HAP-1 (cell line): ENCODE data around the gene LCN10.
"Not testable (repeated sequence)": the region's sequence is repeated elsewhere in the genome, so short reads cannot be mapped to it uniquely, and the experiment has no call there.

Source experiments
- DNase-seq, 2 experiments: peaks; one replicate each; pipeline ENCODE4 v3.0.0-alpha.2; 2016 to 2020; ENCODE audit warnings: low spot score in 2 of 2
- H3K27me3 ChIP-seq: fragments of 250-450 bp; sonication (Bioruptor Pico); 2 replicates; pipeline ENCODE4 v1.5.1; 2020; ENCODE audit warnings: low read depth, mild to moderate bottlenecking, moderate library complexity
- H3K36me3 ChIP-seq: fragments of 250-450 bp; sonication (Bioruptor Pico); replicated peaks from 2 replicates; pipeline ENCODE4 v1.5.1; 2020; ENCODE audit warnings: mild to moderate bottlenecking
- H3K4me1 ChIP-seq: fragments of 250-450 bp; sonication (Bioruptor Pico); 2 replicates; pipeline ENCODE4 v1.5.1; 2020; ENCODE audit warnings: mild to moderate bottlenecking
- H3K4me3 ChIP-seq: fragments of 250-450 bp; sonication (Bioruptor Pico); 2 replicates; pipeline ENCODE4 v1.5.1; 2020; ENCODE audit warnings: mild to moderate bottlenecking, moderate library complexity
- H3K9me3 ChIP-seq: fragments of 250-450 bp; sonication (Bioruptor Pico); 2 replicates; pipeline ENCODE4 v1.5.1; 2020; ENCODE audit warnings: mild to moderate bottlenecking, moderate library complexity
- in situ Hi-C: fragments of 300-500 bp; cut with MboI; formaldehyde crosslinking; loops from 3 replicates; pipeline ENCODE4 v1.14.3; 2020; ENCODE audit warnings: low sequenced_read_pairs, inconsistent platforms, mixed read lengths

The LCN10 gene

DNA sequence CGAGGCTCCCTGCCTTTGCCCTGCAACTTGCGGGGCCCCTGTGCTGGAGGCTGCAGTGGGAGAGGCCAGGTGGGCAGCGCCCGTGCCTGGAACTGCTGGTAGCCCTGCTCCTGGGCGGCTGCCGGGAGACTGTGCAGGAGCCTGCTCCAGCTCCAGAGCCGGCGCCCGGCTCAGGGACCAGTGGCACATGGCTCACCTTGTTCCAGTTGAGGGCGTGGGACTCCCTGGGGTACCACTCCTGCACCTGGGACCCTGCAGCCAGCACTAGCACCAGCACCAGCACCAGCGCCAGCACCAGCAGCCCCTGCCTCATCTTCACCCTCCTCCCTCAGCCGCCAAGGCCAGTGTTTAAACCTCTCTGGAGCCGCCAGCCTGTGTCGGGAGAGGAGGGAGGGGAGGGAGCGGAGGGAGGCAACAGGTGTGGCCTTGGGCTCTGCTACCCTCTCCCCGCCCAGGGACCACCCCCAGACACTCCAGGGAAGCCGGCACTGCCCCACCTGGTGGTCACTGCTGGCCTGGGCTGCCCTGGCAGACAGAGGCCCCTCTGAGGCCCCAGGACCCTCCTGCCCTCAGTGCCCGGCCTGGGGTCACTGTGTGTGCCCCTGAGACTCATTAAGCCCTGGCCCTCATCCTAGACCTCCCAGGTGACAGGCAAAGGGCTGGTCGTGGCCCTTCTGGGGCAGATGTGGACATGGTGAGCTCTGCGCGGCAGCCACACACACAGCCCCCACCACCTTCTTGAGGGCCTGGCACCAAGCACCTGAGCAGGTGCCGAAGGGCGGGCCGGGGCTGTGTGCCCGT is at the start of gene LCN10:
Gene LCN10 (minus strand): TSS at position 350 of the 801 bp plus-strand sequence. CDS start 37 bp downstream, at position 313.
- H3K27me3 ChIP-seq: peaks cover 16% of the 10 kb centered on the region
- no peak within 1 kb of the TSS for H3K4me3 ChIP-seq
- no peaks in the 10 kb centered on the region for H3K9me3 ChIP-seq
- H3K36me3 ChIP-seq: no peaks in the 10 kb centered on the region
- in situ Hi-C loops: no loop called here
- H3K4me1 ChIP-seq: no peaks in the 10 kb centered on the region
- DNase-seq: peak in 1 of 2 experiments; percentile 56

DNA sequence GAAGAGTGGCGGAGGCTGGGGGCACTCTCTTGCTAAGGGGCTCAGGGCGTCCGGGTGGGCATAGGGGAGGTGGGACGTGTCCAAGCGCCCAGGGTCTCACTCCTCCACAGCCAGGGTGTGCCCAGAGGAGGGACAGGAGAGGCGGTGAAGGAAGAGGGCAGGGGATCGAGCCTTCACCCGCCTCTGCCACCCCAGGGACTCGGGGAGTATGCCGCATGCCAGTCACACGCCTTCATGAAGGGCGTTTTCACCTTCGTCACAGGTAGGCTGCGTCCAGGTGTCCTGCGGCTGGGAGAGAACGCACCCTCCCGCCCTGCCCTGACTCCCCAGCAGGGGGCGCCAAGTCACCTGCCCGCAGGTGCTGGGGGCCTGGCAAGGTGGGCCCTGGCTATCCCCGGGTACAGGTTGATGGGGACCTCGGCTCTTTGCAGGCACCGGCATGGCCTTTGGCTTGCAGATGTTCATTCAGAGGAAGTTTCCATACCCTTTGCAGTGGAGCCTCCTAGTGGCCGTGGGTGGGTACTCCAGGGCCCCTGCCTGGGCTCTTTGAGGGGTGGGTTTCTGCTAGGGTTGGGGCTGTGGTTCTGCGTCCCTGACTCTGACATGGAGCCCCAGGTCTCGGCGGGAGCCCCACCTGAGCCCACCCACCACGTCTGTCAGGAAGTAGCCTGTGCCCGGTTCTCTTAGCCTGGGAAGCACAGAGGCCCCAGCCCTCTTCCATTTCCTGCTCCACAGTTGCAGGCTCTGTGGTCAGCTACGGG is 49.0 kb upstream of the LCN10 start:
- H3K9me3 ChIP-seq: no peaks in the 10 kb centered on the region
- no peaks in the 10 kb centered on the region for H3K27me3 ChIP-seq
- peaks cover 12% of the 10 kb centered on the region for H3K4me1 ChIP-seq
- no peaks in the 10 kb centered on the region for H3K36me3 ChIP-seq
- H3K4me3 ChIP-seq: peak overlapping the region; percentile 61
- DNase-seq: peak in 1 of 2 experiments; percentile 78
- in situ Hi-C loops: loop anchor here (25.0 kb wide), 1 partner anchor 446 kb away; the partner anchor contains the start of genes CYSRT1, RNF224, SLC34A3 and TUBB4B

DNA sequence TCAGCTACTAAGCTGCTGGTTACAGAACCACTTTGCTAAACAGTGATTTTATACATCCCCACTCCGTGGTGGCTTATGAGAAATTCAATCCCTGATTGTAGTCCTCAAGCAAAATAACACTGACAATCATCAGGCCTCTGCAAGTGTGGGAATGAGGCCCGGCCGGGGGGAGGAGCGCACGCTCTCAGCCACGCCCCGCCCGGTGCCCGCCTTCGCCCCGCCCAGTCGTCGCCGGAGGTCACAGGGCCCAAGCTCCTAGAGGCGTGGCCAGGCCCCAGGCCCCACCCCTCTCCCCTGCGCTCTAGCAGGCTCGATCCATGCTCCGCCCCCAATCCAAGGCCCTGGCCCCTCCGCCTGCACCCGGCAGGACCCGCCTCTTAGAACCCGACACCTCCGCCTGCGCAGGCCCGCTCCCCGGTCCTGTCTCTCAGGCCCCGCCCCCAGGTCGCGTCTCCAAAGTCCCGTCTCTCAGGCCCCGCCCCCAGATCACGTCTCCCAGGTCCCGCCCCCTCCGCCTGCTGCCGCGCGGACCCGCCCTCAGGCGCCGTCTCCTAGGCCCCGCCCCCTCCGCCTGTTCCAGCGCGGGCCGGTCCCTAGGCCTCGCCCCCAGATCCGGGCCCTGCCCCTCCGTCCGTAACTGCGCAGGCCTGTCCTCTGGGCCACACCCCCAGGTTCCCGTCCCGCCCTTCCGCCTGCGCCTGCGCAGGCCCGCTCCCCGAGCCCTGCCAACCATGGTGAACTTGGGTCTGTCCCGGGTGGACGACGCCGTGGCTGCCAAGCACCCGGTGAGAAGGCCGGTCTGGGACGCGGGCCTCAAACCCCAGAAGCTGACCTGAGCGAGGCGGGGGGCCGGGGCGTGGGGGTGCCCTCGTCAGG is 48.1 kb upstream of the LCN10 start, which contains the start of gene TMEM141:
Gene TMEM141 (plus strand): TSS at position 705 of the 876 bp plus-strand sequence. CDS start 27 bp downstream, at position 732.
- peak within 1 kb of the TSS; percentile 61 for H3K4me3 ChIP-seq
- no peaks in the 10 kb centered on the region for H3K9me3 ChIP-seq
- H3K27me3 ChIP-seq: no peaks in the 10 kb centered on the region
- H3K36me3 ChIP-seq: no peaks in the 10 kb centered on the region
- H3K4me1 ChIP-seq: peaks cover 12% of the 10 kb centered on the region
- in situ Hi-C loops: loop anchor here (25.0 kb wide), 1 partner anchor 446 kb away; the partner anchor contains the start of genes CYSRT1, RNF224, SLC34A3 and TUBB4B
- peak; percentile 99 to 100 for DNase-seq

DNA sequence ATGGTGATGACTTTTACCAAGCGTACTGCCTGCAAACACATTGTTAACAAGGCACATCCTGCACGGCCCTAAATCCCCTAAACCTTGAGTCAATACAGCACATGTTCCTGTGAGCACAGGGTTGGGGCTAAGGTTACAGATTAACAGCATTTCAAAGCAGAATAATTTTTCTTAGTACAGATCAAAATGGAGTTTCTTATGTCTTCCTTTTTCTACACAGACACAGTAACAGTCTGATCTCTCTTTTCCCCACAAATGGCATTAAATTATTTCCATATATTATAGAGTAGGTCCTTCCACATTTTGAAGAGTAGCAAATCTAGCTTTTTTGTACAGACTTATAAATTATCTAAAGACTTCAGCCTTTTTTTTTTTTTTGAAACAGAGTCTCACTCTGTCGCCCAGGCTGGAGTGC is 46.8 kb upstream of the LCN10 start:
- Histone ChIP-seq H3K4me3 (no peak overlapping the region), H3K36me3 (no peaks in the 10 kb centered on the region), H3K4me1 (peaks cover 12% of the 10 kb centered on the region), H3K27me3 (no peaks in the 10 kb centered on the region), H3K9me3 (no peaks in the 10 kb centered on the region)
- DNase-seq: no peak
- in situ Hi-C loops: loop anchor here (10.0 to 25.0 kb wide), 2 partner anchors 245 to 448 kb away; partner anchors contain the start of genes CYSRT1, FUT7, RNF224 and SLC34A3

DNA sequence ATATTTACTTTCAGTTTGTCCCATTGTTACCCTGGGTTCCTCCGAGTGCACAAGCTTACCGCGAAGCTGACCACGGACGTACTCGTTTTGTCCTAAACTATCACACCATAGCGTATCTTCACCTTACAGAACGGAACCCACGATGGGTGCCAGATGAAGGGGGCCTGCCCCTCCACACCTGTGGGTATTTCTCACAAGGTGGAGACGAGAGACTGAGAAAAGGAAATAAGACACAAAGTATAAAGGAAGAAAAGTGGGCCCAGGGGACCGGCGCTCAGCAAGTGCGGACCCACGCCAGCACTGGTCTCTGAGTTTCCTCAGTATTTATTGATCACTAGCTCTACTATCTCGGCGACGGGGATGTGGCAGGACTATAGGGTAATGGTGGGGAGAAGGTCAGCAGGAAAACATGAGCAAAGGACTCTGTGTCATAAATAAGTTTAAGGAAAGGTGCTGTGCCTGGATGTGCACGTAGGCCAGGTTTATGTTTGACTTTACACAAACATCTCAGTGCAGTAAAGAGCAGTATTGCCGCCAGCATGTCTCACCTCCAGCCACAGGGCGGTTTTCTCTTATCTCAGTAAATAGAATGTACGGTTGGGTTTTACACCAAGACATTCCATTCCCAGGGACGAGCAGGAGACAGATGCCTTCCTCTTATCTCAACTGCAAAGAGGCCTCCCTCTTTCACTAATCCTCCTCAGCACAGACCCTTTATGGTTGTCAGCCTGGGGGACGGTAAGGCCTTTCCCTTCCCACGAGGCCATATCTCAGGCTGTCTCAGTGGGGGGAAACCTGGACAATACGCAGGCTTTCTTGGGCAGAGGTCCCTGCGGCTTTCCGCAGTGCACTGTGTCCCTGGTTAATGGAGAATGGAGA is 46.1 kb upstream of the LCN10 start:
- H3K36me3 ChIP-seq, H3K9me3 ChIP-seq, DNase-seq, H3K27me3 ChIP-seq, H3K4me3 ChIP-seq: not testable (repeated sequence)
- H3K4me1 ChIP-seq: peaks cover 12% of the 10 kb centered on the region
- in situ Hi-C loops: loop anchor here (10.0 to 25.0 kb wide), 2 partner anchors 246 to 448 kb away; partner anchors contain the start of genes CYSRT1, FUT7, RNF224 and SLC34A3

DNA sequence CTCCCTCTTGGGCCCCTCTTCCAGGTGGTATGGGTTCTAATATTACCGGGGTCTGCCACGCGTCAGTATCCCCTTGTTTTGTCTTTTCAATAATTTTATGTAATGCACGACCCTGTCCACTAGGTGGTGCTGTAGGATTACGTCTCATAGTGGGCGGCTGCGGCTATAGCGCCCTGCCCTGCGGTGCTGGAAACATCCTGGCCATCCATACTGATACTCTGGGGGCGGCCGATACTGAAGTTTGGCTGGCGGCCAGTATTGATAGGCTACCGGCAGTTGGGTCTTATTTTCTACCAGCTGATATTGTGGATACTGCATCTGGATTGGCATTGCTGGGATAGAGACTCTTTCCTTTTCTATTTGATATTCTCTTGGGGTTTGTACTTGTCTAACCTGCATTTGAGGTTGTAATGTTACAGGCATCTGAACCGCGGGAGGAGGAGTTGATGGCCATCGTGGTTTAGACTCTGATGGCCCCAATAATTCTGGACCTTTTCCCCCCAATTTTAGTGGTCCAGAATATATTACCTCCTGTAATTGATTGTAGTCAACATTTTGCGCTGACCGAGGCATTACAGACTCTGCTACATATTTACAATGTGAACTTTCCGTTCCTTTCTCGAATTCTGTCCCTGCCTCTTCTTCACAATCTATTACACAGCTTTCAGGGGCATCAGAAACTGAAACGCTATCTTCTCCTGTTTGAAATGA is 45.1 kb upstream of the LCN10 start:
- H3K4me3 ChIP-seq: no peak overlapping the region
- peak; percentile 51 to 81 for DNase-seq
- H3K27me3 ChIP-seq: no peaks in the 10 kb centered on the region
- H3K36me3 ChIP-seq: no peaks in the 10 kb centered on the region
- in situ Hi-C loops: loop anchor here (10.0 to 25.0 kb wide), 2 partner anchors 247 to 449 kb away; partner anchors contain the start of genes CYSRT1, FUT7, RNF224 and SLC34A3
- H3K9me3 ChIP-seq: no peaks in the 10 kb centered on the region
- H3K4me1 ChIP-seq: peaks cover 12% of the 10 kb centered on the region

DNA sequence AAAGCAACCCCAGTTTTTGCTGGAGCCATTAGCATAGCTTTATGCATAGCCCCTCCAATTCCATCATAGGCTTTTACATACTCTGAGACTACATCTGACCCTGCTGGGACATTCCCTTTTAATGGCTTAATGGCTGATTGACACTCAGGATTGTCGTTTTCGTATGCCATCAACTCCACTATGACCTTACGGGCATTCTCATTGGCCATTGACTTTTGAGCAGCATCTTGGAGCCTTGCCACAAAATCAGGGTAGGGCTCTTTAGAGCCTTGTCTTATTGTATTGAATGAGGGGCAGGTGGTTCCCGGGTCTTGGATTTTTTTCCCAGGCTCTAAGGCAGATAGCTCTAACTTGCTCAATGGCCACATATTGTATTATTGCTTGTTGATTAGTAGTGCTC is 44.2 kb upstream of the LCN10 start:
- peaks cover 12% of the 10 kb centered on the region for H3K4me1 ChIP-seq
- H3K27me3 ChIP-seq, H3K9me3 ChIP-seq, DNase-seq, H3K36me3 ChIP-seq, H3K4me3 ChIP-seq: not testable (repeated sequence)
- in situ Hi-C loops: loop anchor here (10.0 to 25.0 kb wide), 2 partner anchors 248 to 450 kb away; partner anchors contain the start of genes CYSRT1, FUT7, RNF224 and SLC34A3

DNA sequence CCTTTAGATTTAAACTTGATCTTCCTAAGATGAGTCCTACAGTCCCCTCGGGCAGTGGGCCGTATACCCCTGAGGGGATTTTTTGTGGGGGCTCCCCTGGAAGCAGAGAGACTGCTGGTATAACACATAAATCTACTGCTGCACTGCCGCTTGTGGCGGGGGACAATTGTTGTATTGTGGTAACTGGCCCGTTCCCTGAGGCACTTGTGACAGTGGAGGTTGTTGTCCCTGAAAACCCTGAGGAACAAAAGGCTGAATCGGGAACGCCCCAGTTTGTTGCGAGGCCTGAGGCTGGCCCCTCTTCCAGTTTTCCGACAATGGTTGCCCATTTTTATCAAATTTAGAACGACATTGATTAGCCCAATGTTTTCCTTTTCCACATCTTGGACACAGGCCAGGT is 43.7 kb upstream of the LCN10 start:
- H3K36me3 ChIP-seq: no peaks in the 10 kb centered on the region
- no peak for DNase-seq
- H3K27me3 ChIP-seq: no peaks in the 10 kb centered on the region
- in situ Hi-C loops: loop anchor here (10.0 to 25.0 kb wide), 2 partner anchors 248 to 451 kb away; partner anchors contain the start of genes CYSRT1, FUT7, RNF224 and SLC34A3
- peaks cover 12% of the 10 kb centered on the region for H3K4me1 ChIP-seq
- no peaks in the 10 kb centered on the region for H3K9me3 ChIP-seq
- no peak overlapping the region for H3K4me3 ChIP-seq

DNA sequence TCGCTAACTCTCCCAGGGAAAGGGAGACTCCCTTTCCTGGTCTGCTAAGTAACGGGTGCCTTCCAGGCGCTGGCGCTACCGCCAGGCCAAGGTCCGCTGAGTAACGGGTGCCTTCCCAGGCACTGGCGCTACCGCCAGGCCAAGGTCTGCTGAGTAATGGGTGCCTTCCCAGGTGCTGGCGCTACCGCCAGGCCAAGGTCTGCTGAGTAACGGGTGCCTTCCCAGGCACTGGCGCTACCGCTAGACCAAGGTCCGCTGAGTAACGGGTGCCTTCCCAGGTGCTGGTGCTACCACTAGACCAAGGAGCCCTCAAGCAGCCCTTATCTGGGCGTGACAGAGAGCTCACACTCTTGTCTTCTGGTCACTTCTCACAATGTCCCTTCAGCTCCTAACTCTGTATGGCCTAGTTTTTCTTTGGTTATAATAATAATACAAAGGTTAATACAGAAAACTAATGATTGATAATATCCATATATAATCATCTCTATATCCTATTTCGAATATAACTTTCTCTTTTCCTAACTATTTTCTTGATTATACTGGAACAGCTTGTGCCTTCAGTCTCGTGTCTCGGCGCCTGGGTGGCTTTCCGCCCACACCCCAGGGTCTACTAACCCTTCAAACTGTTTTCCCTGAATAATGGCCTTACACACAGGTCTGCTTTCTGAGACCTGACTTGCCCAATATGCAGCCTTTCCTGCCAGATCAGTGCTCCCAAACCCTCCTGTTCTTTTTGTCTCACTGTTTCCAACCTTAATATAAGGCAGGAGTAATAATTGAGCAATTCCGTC is 43.0 kb upstream of the LCN10 start:
- DNase-seq, H3K36me3 ChIP-seq, H3K27me3 ChIP-seq, H3K9me3 ChIP-seq, H3K4me3 ChIP-seq: not testable (repeated sequence)
- in situ Hi-C loops: loop anchor here (10.0 to 25.0 kb wide), 2 partner anchors 249 to 452 kb away; partner anchors contain the start of genes CYSRT1, FUT7, RNF224 and SLC34A3
- peaks cover 12% of the 10 kb centered on the region for H3K4me1 ChIP-seq

DNA sequence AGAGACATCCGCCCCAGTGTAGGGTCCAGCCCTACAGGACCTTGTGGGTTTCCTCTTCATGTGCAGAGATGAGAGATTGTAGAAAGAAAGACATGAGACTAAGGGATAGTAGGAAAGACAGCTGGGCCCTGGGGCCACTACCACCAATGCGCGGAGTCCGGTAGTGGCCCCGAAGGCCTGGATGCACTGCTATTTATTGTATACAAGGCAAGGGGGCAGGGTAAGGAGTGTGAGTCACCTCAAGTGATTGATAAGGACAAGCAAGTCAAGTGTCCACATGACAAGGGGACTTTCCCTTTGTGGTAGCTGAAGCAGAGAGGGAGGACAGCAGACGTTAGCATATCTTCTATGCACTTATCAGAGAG is 42.2 kb upstream of the LCN10 start:
- in situ Hi-C loops: loop anchor here (10.0 to 25.0 kb wide), 2 partner anchors 250 to 452 kb away; partner anchors contain the start of genes CYSRT1, FUT7, RNF224 and SLC34A3
- H3K4me1 ChIP-seq: peaks cover 9% of the 10 kb centered on the region
- H3K9me3 ChIP-seq: no peaks in the 10 kb centered on the region
- no peaks in the 10 kb centered on the region for H3K36me3 ChIP-seq
- peaks cover 2% of the 10 kb centered on the region for H3K27me3 ChIP-seq
- no peak for DNase-seq
- no peak overlapping the region for H3K4me3 ChIP-seq
